Middle frontal gyrus (tissue), 1 donor: Measurements from ENCODE around the gene ATL2.
"Not testable (repeated sequence)": the region's sequence is repeated elsewhere in the genome, so short reads cannot be mapped to it uniquely, and the experiment has no call there.

Experiments used
- DNase-seq: peaks from one replicate; pipeline ENCODE4 v3.0.0-alpha.2; 2015; ENCODE audit warnings: low spot score; ENCODE audit errors: extremely low spot score

The ATL2 gene

GRCh38 chr2:38377050-38377828 is at the start of gene ATL2:
Gene ATL2, minus strand, starts transcription at chr2:38377273. Its CDS starts 13 bp downstream, at chr2:38377260.
- peak; percentile 87 for DNase-seq

GRCh38 chr2:38423763-38424162 is 46.7 kb upstream of the ATL2 start:
- DNase-seq: no peak

GRCh38 chr2:38421274-38422056 is 44.4 kb upstream of the ATL2 start:
- DNase-seq: no peak

- DNase-seq: no peak
Measured at GRCh38 chr2:38419499-38419898, 42.4 kb upstream of the ATL2 start.

- no peak for DNase-seq
Measured at GRCh38 chr2:38418735-38419134, 41.7 kb upstream of the ATL2 start.

- no peak for DNase-seq
Measured at GRCh38 chr2:38417745-38418689, 40.9 kb upstream of the ATL2 start.

GRCh38 chr2:38416296-38417036 is 39.4 kb upstream of the ATL2 start:
- no peak for DNase-seq

GRCh38 chr2:38415728-38416291 is 38.7 kb upstream of the ATL2 start:
- DNase-seq: no peak

- DNase-seq: no peak
Measured at GRCh38 chr2:38415023-38415422, 38.0 kb upstream of the ATL2 start.

GRCh38 chr2:38412235-38412871 is 35.3 kb upstream of the ATL2 start:
- DNase-seq: not testable (repeated sequence)

- peak; percentile 46 for DNase-seq
Measured at GRCh38 chr2:38409156-38410102, 32.4 kb upstream of the ATL2 start.

GRCh38 chr2:38407111-38407682 is 30.1 kb upstream of the ATL2 start:
- no peak for DNase-seq

GRCh38 chr2:38406597-38407110 is 29.6 kb upstream of the ATL2 start:
- DNase-seq: no peak

GRCh38 chr2:38405917-38406596 is 29.0 kb upstream of the ATL2 start:
- no peak for DNase-seq

GRCh38 chr2:38400513-38400912 is 23.4 kb upstream of the ATL2 start:
- no peak for DNase-seq

GRCh38 chr2:38398739-38399138 is 21.7 kb upstream of the ATL2 start:
- no peak for DNase-seq

GRCh38 chr2:38394903-38395341 is 17.8 kb upstream of the ATL2 start:
- DNase-seq: no peak

- DNase-seq: no peak
Measured at GRCh38 chr2:38394041-38394440, 17.0 kb upstream of the ATL2 start.
